Ishikawa (cell line): Measurements from ENCODE around the gene DACH2.

ENCODE experiments used
- CEBPB ChIP-seq: IDR thresholded peaks from 2 replicates; pipeline ENCODE4 v1.6.1; 2012
- EP300 ChIP-seq: IDR thresholded peaks from 2 replicates; pipeline ENCODE4 v1.6.1; 2012; ENCODE audit warnings: borderline replicate concordance
- RAD21 ChIP-seq: IDR thresholded peaks from 2 replicates; pipeline ENCODE4 v1.6.1; 2012; ENCODE audit warnings: low read depth
- TAF1 ChIP-seq: IDR thresholded peaks from 2 replicates; pipeline ENCODE4 v1.6.1; 2012; ENCODE audit warnings: low read depth, mild to moderate bottlenecking
- TEAD4 ChIP-seq: IDR thresholded peaks from 2 replicates; pipeline ENCODE4 v1.6.1; 2012
- YY1 ChIP-seq: IDR thresholded peaks from 2 replicates; pipeline ENCODE4 v1.6.1; 2012; ENCODE audit warnings: low read depth
- TF ChIP-seq, protein P1 (sequence below): IDR thresholded peaks from 2 replicates; pipeline ENCODE4 v1.6.1; 2012
- TF ChIP-seq, protein P2 (sequence below): IDR thresholded peaks from 2 replicates; pipeline ENCODE4 v1.6.1; 2012; ENCODE audit warnings: low read depth, mild to moderate bottlenecking
- TF ChIP-seq, protein P3 (sequence below): IDR thresholded peaks from 2 replicates; pipeline ENCODE4 v1.6.1; 2012

DNA sequence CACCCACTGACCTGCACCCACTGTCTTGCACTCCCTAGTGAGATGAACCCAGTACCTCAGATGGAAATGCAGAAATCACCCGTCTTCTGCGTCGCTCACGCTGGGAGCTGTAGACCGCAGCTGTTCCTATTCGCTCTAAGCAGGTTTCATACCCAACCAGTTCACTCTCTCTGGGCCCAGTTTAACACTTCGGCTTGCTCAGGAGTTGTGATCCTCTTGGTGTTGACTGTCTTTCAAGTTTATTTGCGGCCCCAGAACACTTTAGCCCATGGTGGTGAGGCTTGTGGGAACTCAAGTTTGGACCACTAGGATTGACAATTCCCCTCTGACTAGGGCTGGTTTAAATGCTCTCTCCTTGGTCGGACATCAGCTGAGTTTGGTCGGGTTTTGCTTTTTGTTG, 147.0 kb downstream of the DACH2 start:
- TF ChIP-seq, protein P1, sequence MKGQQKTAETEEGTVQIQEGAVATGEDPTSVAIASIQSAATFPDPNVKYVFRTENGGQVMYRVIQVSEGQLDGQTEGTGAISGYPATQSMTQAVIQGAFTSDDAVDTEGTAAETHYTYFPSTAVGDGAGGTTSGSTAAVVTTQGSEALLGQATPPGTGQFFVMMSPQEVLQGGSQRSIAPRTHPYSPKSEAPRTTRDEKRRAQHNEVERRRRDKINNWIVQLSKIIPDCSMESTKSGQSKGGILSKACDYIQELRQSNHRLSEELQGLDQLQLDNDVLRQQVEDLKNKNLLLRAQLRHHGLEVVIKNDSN: no peak
- no peak for TF ChIP-seq YY1
- TF ChIP-seq TEAD4: no peak
- TF ChIP-seq, protein P2, sequence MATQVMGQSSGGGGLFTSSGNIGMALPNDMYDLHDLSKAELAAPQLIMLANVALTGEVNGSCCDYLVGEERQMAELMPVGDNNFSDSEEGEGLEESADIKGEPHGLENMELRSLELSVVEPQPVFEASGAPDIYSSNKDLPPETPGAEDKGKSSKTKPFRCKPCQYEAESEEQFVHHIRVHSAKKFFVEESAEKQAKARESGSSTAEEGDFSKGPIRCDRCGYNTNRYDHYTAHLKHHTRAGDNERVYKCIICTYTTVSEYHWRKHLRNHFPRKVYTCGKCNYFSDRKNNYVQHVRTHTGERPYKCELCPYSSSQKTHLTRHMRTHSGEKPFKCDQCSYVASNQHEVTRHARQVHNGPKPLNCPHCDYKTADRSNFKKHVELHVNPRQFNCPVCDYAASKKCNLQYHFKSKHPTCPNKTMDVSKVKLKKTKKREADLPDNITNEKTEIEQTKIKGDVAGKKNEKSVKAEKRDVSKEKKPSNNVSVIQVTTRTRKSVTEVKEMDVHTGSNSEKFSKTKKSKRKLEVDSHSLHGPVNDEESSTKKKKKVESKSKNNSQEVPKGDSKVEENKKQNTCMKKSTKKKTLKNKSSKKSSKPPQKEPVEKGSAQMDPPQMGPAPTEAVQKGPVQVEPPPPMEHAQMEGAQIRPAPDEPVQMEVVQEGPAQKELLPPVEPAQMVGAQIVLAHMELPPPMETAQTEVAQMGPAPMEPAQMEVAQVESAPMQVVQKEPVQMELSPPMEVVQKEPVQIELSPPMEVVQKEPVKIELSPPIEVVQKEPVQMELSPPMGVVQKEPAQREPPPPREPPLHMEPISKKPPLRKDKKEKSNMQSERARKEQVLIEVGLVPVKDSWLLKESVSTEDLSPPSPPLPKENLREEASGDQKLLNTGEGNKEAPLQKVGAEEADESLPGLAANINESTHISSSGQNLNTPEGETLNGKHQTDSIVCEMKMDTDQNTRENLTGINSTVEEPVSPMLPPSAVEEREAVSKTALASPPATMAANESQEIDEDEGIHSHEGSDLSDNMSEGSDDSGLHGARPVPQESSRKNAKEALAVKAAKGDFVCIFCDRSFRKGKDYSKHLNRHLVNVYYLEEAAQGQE: no peak
- TF ChIP-seq, protein P3, sequence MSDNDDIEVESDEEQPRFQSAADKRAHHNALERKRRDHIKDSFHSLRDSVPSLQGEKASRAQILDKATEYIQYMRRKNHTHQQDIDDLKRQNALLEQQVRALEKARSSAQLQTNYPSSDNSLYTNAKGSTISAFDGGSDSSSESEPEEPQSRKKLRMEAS: no peak
- TF ChIP-seq TAF1: no peak
- no peak for TF ChIP-seq EP300
- no peak for TF ChIP-seq RAD21
- no peak for TF ChIP-seq CEBPB
